Measurements from ENCODE around the gene DUSP6.

The DUSP6 gene

GRCh38 chr12:89351489-89352241 is 636 bp downstream of the DUSP6 start:
- Histone ChIP-seq H3K27ac (peak overlapping the region; percentile 100), H3K36me3 (ENCODE audit: control insufficient read depth, insufficient read depth, low read length) (no peaks in the 10 kb centered on the region), H3K9me3 (ENCODE audit: control insufficient read depth, low read length) (no peaks in the 10 kb centered on the region), H3K9ac (peak overlapping the region; percentile 99), H2AFZ (peak overlapping the region; percentile 27), H3K4me1 (peaks cover 31% of the 10 kb centered on the region), H3K79me2 (peaks cover 51% of the 10 kb centered on the region), H3K4me2 (ENCODE audit: low read length) (peak overlapping the region; percentile 98), H3K4me3 (ENCODE audit: low read depth, low read length) (peak overlapping the region; percentile 88), H3K27me3 (ENCODE audit: control insufficient read depth, insufficient read depth, low read length) (no peaks in the 10 kb centered on the region)
- TF ChIP-seq CTCF (IDR thresholded peaks at IDR 0.05): no peak

- Histone ChIP-seq H3K4me3 (ENCODE audit: low read depth, low read length) (peak overlapping the region; percentile 88), H3K9ac (peak overlapping the region; percentile 99), H3K4me2 (ENCODE audit: low read length) (peak overlapping the region; percentile 98), H2AFZ (peak overlapping the region; percentile 27), H3K9me3 (ENCODE audit: control insufficient read depth, low read length) (no peaks in the 10 kb centered on the region), H3K36me3 (ENCODE audit: control insufficient read depth, insufficient read depth, low read length) (no peaks in the 10 kb centered on the region), H3K79me2 (peaks cover 51% of the 10 kb centered on the region), H3K27ac (peak overlapping the region; percentile 100), H3K4me1 (peaks cover 34% of the 10 kb centered on the region), H3K27me3 (ENCODE audit: control insufficient read depth, insufficient read depth, low read length) (no peaks in the 10 kb centered on the region)
- TF ChIP-seq CTCF (IDR thresholded peaks at IDR 0.05): no peak
These were observed 1.4 kb downstream of the DUSP6 start for GRCh38 chr12:89350630-89351488.

GRCh38 chr12:89350260-89350629 is 2.1 kb downstream of the DUSP6 start:
- Histone ChIP-seq H3K9ac (peak overlapping the region; percentile 99), H3K79me2 (peaks cover 48% of the 10 kb centered on the region), H3K4me3 (ENCODE audit: low read depth, low read length) (peak overlapping the region; percentile 88), H3K36me3 (ENCODE audit: control insufficient read depth, insufficient read depth, low read length) (no peaks in the 10 kb centered on the region), H3K4me2 (ENCODE audit: low read length) (peak overlapping the region; percentile 98), H3K27me3 (ENCODE audit: control insufficient read depth, insufficient read depth, low read length) (no peaks in the 10 kb centered on the region), H3K27ac (peak overlapping the region; percentile 100), H2AFZ (no peak overlapping the region), H3K9me3 (ENCODE audit: control insufficient read depth, low read length) (no peaks in the 10 kb centered on the region), H3K4me1 (peaks cover 30% of the 10 kb centered on the region)
- no peak for TF ChIP-seq CTCF (IDR thresholded peaks at IDR 0.05)

DNA sequence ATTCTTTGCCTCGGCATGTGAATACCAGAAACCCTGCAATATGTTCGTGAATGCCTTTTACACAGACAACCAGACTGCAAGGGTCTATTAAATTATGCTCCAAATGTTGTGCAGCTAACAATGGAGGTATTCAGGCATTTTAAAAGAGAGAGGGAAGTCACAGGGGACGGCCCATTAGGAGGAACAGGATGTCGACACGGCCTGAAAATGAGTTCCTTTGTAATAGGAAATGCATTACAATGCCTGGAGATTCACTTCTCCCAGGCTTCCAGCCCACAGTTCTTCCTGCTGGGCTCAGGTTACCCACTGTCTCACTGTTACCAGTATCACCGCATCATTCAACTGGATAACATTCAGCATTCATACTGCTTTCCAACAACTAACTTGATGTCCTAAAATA is 2.5 kb downstream of the DUSP6 start:
- no peak overlapping the region for H2AFZ ChIP-seq
- no peak for TF ChIP-seq CTCF (IDR thresholded peaks at IDR 0.05)
- H3K9ac ChIP-seq: peak overlapping the region; percentile 99
- H3K36me3 ChIP-seq (ENCODE audit: control insufficient read depth, insufficient read depth, low read length): no peaks in the 10 kb centered on the region
- H3K27ac ChIP-seq: peak overlapping the region; percentile 100
- H3K4me3 ChIP-seq (ENCODE audit: low read depth, low read length): peak overlapping the region; percentile 88
- no peaks in the 10 kb centered on the region for H3K27me3 ChIP-seq (ENCODE audit: control insufficient read depth, insufficient read depth, low read length)
- H3K4me2 ChIP-seq (ENCODE audit: low read length): peak overlapping the region; percentile 98
- peaks cover 48% of the 10 kb centered on the region for H3K79me2 ChIP-seq
- H3K9me3 ChIP-seq (ENCODE audit: control insufficient read depth, low read length): no peaks in the 10 kb centered on the region
- peaks cover 30% of the 10 kb centered on the region for H3K4me1 ChIP-seq

Data from parathyroid adenoma (tissue), 2 donors.